Stimulated activated CD8-positive, alpha-beta memory T cell treated with anti-CD3 and anti-CD28 coated beads, Interleukin-4, amount 100 ng/mL, for 24 hours (primary cell): ENCODE data around the gene RSPO4.

ENCODE experiments used
- DNase-seq: peaks from one replicate; pipeline ENCODE4 v3.0.0-alpha.2; 2020; ENCODE audit warnings: low read depth

RSPO4 gene

DNA sequence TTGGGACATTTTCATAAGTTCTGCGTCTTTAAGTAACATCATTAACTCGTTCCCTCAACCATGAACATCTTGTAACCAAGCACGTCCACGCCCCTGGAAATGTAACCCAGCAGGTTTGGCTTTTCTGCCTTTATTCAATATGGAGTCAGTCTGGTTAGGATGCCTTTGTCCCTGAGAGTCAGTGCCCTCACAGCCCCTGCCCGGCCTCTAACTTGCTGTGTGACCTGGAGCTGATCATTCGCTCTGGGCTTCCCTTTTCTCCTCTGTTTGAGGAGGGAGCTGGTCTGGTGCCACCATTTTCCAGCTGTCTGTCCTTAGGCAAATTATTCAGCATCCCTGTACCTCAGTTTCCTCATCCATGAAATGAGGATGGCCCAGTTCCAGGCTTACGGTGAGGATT lies 59.5 kb downstream of the RSPO4 start:
- no peak for DNase-seq

DNA sequence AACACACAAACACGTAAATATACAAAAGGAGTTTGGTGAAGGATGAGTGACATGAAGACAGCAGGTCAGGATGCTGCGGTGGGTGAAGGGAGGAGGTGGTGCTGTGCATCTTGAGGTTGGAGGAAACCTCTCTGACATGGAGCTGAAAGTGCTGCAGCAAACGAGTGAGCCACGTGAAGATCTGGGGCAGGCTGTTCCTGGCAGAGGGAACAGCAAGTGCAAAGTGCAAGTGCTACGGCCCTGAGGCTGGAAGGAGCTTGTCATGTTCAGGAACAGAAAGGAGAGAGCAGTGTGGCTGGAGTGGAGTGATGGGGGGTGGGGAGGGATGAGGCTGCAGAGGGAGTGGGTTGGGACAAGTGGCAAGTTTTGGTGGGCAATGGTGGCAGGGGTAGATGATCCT lies 61.2 kb downstream of the RSPO4 start:
- DNase-seq, result no peak

GRCh38 chr20:939606-940005 lies 62.5 kb downstream of the RSPO4 start:
- DNase-seq, result no peak

GRCh38 chr20:934186-934840 lies 67.8 kb downstream of the RSPO4 start:
- DNase-seq, result no peak

GRCh38 chr20:933029-933428 lies 69.1 kb downstream of the RSPO4 start:
- DNase-seq, result no peak

- no peak for DNase-seq
These were observed 70.7 kb downstream of the RSPO4 start for GRCh38 chr20:931401-931800.

DNA sequence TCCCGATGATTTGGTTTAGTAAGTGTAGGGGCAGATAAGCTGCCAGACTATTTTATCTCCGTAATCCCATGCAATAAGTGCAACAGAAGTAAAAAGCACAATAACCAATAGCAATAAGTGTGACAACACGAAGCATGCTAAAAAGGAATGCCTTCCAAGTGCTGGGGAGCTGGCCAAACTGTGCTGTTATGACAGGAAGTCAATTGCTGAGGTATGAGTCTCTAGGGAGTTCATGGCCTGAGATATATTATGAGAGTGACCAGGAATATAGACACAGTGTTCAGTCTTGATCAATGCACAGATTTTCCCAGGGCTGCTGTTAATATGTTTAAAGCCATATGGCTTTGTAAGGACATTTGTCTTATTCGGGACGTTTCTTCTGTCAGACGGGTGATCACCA lies 75.4 kb downstream of the RSPO4 start:
- DNase-seq, result no peak

DNA sequence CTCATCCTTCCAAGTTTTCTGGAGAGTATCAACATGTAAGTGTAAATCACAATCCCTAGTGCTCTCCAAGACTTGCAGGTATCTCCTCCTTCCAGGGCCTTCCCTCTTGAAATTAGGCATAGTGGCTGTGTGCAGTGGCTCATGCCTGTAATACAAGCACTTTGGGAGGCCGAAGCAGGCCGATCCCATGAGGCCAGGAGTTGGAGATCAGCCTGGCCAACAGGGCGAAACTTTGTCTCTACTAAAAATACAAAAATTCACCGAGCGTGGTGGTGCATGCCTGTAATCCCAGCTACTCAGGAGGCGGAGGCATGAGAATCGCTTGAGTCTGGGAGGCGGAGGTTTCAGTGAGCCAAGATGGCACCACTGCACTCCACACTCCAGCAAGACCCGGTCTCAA lies 76.6 kb downstream of the RSPO4 start:
- DNase-seq, result no peak

GRCh38 chr20:924639-925038 lies 77.5 kb downstream of the RSPO4 start:
- no peak for DNase-seq

GRCh38 chr20:922781-923180 lies 79.3 kb downstream of the RSPO4 start:
- DNase-seq, result no peak

DNA sequence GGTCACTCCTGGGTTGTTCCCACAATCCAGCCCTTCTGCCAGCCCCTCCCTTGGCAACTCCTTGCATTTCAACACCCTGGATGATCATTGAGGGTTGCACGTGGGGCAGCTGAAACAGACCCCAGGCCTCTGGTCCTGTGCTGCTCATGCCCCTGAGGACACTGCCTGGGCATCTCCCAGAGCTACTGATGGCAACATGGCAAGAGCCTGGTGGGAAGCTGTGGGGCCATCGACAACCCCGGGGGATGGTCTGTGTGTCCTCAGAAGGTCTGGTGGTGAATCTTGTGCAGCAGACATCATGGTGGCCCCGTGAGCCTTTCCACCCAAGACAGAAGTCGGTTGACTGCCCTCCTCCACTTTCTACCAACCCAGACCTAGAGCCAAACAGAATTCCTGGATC lies 81.0 kb downstream of the RSPO4 start:
- no peak for DNase-seq

- no peak for DNase-seq
These were observed 81.8 kb downstream of the RSPO4 start for GRCh38 chr20:920311-920710.

DNA sequence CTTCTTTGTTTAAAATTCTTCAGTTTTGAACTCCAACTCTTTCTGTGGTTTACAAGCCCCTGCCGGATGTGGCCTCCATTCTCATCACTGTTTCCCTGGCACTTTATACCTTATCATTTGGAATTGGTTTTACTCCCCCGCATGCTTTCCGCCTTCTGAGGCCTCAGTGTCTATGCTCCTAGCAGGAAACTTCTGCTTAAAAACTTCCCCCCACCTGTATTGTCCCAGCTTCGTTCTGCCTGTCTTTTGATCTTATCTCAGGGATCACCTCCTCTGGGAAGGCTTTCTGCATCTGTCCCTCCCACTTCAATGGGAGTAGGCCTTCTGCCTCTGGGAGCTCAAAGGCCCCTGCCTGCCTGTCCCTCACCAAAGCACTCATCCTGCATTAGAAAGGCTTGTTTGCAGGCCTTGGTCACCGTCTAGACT lies 82.6 kb downstream of the RSPO4 start:
- no peak for DNase-seq

DNA sequence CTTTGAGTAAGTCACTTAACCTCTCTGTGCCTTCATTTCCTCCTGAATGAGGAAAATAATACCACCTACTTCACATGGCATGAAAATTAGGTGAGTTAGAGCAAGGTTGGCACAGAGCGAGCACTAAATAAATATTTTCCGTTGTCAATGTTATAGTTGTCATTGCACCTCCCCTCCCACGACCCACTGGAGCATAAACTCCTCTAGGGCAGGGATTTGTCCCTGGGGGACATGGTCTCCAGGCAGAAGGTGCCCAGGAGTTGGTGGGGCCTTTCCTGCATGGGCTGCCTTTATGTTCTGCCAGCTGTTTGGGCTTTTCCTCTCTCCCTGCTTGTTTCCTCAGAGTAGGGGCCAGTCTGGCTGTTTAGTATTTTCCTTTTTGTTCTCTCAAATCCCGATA lies 84.7 kb downstream of the RSPO4 start:
- no peak for DNase-seq

DNA sequence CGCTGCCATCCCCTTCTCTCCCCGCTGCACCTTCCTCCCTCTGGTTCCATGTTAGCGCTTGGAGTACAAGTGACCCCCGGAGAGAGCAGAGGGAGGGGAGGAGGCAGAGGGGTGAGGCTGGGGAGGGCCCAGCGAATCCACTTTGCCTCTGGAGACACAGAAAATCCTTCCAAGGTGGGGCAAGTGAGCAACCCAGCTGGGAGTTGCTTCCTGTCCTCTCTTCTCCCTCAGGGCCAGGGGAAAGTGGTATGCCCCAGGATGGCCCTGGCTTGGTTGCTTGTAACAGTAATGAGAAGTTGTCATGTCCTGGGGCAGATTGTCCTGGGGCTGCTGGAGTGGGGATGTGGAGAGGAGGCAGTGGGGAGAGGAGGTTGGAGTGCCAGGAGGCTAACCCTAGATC lies 85.3 kb downstream of the RSPO4 start:
- no peak for DNase-seq

- no peak for DNase-seq
These were observed 85.8 kb downstream of the RSPO4 start, which contains the start of gene ANGPT4 for GRCh38 chr20:916125-916799. TSS of gene ANGPT4 (minus strand) at chr20:916334. CDS start at chr20:916214, 120 bp downstream.

DNA sequence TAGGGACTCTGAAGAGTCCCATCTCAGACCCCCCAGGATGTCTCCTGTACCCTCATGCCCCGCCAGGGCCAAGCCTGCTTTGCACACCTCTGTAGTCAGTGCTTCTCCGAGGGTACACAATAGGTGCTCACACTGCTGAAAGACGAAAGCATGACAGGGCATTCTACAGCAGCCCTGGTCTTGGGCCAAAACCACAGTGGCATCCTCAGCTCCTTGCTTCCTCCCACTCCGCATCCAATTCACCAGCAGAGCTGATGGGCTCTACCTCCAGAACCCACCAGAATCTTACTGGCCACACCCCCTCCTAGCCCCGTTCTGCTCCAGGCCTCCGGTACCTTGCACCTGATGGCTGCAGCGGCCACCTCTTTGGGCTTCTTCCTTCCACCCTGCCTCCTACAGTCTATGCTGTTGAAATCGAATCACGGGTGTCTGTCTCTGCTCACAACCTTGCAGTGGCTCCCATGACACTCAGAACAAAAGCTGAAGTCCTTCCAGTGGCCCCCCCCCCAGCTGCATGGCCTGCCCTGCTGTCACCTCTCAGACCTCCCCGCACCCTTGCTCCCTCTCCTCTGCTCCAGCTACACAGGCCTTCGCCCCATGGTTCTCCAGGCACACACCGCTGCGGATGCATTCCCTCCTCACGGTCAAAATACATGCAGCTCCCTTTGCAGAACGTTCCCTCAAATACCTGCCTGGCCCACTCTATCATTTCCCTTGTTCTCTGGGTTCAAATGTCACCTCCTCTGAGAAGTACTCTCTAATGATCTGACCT lies 87.2 kb downstream of the RSPO4 start:
- DNase-seq, result no peak

DNA sequence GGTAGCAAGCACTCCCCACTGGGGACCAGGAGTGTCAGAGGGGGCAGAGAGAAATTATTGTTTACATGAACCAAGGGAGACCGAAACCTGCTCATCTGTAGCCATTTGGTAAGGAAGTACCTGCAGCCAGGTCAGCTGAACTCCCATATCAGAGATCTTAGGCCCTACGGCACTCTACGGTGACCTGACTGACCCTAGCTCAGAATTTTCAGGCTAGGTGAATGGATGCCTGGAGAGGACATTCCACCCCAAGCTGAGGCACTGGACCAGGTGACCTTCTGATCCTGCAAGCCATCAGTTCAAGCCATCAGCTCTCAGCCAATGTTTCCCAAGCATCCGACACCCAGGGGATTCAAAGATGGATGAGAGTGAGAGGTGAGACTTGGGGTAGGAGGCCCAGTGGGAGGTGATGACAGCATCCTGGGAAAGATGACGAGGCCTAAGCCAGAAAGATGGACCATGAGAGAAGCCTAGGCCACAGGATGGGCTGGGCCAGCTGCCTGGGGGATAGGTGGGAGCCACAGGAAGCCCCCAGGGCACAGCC lies 88.7 kb downstream of the RSPO4 start:
- DNase-seq, result no peak

DNA sequence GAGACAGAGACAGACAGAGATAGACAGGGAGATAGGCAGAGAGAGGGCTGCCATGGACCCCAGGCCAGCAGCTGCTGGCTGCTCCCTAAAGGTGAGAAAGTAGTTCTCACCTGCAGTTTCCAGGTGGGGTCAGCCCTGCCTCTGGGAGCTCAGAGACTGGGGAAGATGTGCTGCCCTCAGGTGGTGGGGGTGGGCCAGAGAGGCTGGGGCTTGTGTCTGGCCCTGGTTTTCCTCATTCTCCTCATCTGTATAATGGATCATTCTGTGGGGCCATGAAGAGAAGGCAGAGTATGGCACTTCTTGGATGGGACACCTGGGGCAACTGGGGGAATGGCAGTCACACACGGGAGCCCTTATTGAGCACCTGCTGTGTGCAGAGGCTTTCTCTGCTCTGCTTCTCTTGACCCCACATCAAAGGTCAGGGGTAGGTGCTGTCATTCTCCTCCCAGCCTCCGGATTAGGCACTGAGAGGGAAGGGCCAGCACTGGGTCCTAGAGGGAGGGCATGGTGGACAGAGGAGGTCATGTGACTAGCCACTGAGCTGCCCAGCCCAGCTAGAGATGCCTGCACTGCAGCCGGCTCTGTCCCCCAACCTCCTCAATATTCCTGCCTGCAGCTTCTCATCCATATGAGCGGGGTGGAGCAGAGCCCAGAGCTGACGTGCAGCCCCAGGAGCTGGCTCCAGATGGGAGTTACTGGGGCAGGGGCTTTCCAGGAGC lies 90.1 kb downstream of the RSPO4 start:
- DNase-seq, result no peak

- no peak for DNase-seq
These were observed 91.0 kb downstream of the RSPO4 start for GRCh38 chr20:910870-911770.
